Activated CD4-positive, alpha-beta T cell treated with anti-CD3 and anti-CD28 coated beads, Interleukin-2, Interleukin-4, amounts not matched to agents 100 ng/mL and 50 ng/mL, durations not matched to agents 16 hours and 8 hours (primary cell): Measurements from ENCODE around the gene LRP6.
A peak's percentile ranks its signal among the peaks of the same experiment; 100 is the strongest.
"Not testable (repeated sequence)": the region's sequence is repeated elsewhere in the genome, so short reads cannot be mapped to it uniquely, and the experiment has no call there.

Experiments used
- DNase-seq: peaks from one replicate; pipeline ENCODE4 v3.0.0-alpha.2; 2020; ENCODE audit warnings: low spot score

LRP6 gene

GRCh38 chr12:12266873-12267741 lies at the start of gene LRP6:
Gene LRP6, minus strand, starts transcription at chr12:12267044. Its CDS starts 309 bp downstream, at chr12:12266735.
- peak; percentile 55 for DNase-seq

- DNase-seq, result no peak
Measured at GRCh38 chr12:12315838-12316237, 49.0 kb upstream of the LRP6 start.

GRCh38 chr12:12310695-12311094 lies 43.9 kb upstream of the LRP6 start:
- DNase-seq, result not testable (repeated sequence)

GRCh38 chr12:12305568-12306300 lies 38.9 kb upstream of the LRP6 start:
- DNase-seq, result no peak

GRCh38 chr12:12302976-12303375 lies 36.1 kb upstream of the LRP6 start:
- no peak for DNase-seq

GRCh38 chr12:12301122-12301521 lies 34.3 kb upstream of the LRP6 start:
- DNase-seq, result no peak

GRCh38 chr12:12297201-12297830 lies 30.5 kb upstream of the LRP6 start:
- no peak for DNase-seq

- no peak for DNase-seq
Measured at GRCh38 chr12:12294215-12295005, 27.6 kb upstream of the LRP6 start.

GRCh38 chr12:12290206-12290605 lies 23.4 kb upstream of the LRP6 start:
- DNase-seq, result no peak

GRCh38 chr12:12286441-12286840 lies 19.6 kb upstream of the LRP6 start:
- DNase-seq, result no peak

GRCh38 chr12:12282761-12283425 lies 16.0 kb upstream of the LRP6 start:
- DNase-seq, result no peak

- no peak for DNase-seq
Measured at GRCh38 chr12:12282202-12282601, 15.4 kb upstream of the LRP6 start.

- no peak for DNase-seq
Measured at GRCh38 chr12:12281134-12281533, 14.3 kb upstream of the LRP6 start.

- no peak for DNase-seq
Measured at GRCh38 chr12:12278899-12279298, 12.1 kb upstream of the LRP6 start.

GRCh38 chr12:12275874-12276273 lies 9.0 kb upstream of the LRP6 start:
- DNase-seq, result no peak

- no peak for DNase-seq
Measured at GRCh38 chr12:12273291-12273957, 6.6 kb upstream of the LRP6 start.

- no peak for DNase-seq
Measured at GRCh38 chr12:12272869-12273268, 6.0 kb upstream of the LRP6 start.

GRCh38 chr12:12270226-12270625 lies 3.4 kb upstream of the LRP6 start:
- no peak for DNase-seq

- DNase-seq, result no peak
Measured at GRCh38 chr12:12267742-12268200, 927 bp upstream of the LRP6 start.

- no peak for DNase-seq
Measured at GRCh38 chr12:12266389-12266872, 413 bp downstream of the LRP6 start.
